ENCODE measurements around the gene PROKR1. TPM values are rescaled to one million over a fixed set of nuclear protein-coding genes. Genes with fewer than 3 reads are reported as not detected.

Gene PROKR1
- total and polyA plus RNA-seq, 2 experiments from 2014 or later, result 0.11 TPM; not detected in 1

DNA sequence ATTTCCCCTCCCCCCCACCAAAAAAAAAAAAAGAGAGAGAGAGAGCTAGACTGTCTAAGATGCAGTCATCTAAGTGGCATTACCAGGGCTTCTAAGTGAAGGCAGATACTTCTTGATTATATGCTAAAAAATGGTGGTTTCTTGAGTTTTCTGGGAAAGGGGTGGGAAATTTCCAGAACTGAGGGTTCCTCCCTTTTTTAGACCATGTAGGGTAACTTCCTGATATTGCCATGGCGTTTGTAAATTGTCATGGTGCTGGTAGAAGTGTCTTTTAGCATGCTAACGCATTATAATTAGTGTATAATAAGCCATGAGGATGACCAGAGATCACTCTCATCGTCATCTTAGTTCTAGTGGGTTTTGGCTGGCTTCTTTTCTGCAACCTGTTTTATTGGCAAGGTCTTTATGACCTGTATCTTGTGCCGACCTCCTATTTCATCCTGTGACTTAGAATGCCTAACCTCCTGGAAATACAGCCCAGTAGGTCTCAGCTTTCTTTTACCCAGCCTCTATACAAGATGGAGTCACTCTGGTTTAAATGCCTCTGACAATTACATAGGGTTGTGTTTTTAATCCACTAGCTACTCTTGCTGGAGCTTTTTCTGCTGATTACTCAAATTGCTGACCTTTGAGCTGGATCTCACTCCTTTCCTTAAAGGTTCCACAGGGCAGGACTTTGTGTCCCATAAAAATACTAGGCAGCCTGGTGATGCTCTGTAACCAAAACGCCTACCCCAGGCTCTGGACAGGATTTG lies 30.4 kb upstream of the PROKR1 start:
- H4K20me1 ChIP-seq (ENCODE audit: insufficient read depth), result no peaks in the 10 kb centered on the region
- in situ Hi-C loops (cut with MboI), result no loop called here
- H3K9me3 ChIP-seq (ENCODE audit: low read depth), result no peaks in the 10 kb centered on the region
- H3K4me2 ChIP-seq (ENCODE audit: unreplicated experiment), result no peak overlapping the region
- H3K4me1 ChIP-seq (ENCODE audit: insufficient read depth), result no peaks in the 10 kb centered on the region
- no peak overlapping the region for H2AFZ ChIP-seq
- H3F3A ChIP-seq (ENCODE audit: insufficient read depth), result no peaks in the 10 kb centered on the region
- 33 to 42% methylated on average over 5 of the region's 5 CpGs for WGBS, 2 experiments (ENCODE audit: low coverage in 1 of 2, low lambda C conversion rate in 2 of 2, missing lambda C conversion rate in 2 of 2)
- H3K9me2 ChIP-seq (ENCODE audit: insufficient read depth), result no peaks in the 10 kb centered on the region
- H3K9ac ChIP-seq, result no peak overlapping the region
- H3K27ac ChIP-seq, result no peak overlapping the region
- no peaks in the 10 kb centered on the region for H3K27me3 ChIP-seq (replicated peaks; ENCODE audit: insufficient read depth)
- H3K79me2 ChIP-seq (ENCODE audit: insufficient read depth), result no peaks in the 10 kb centered on the region
- H3K4me3 ChIP-seq, result no peak overlapping the region
- no peaks in the 10 kb centered on the region for H3K36me3 ChIP-seq (ENCODE audit: low read depth)
- TF ChIP-seq EZH2 (IDR thresholded peaks at IDR 0.05; ENCODE audit: insufficient read depth, poor library complexity, severe bottlenecking) (no peak), EZH2phosphoT487 (IDR thresholded peaks at IDR 0.05; ENCODE audit: insufficient read depth, low read depth) (no peak)
- no peak for DNase-seq

DNA sequence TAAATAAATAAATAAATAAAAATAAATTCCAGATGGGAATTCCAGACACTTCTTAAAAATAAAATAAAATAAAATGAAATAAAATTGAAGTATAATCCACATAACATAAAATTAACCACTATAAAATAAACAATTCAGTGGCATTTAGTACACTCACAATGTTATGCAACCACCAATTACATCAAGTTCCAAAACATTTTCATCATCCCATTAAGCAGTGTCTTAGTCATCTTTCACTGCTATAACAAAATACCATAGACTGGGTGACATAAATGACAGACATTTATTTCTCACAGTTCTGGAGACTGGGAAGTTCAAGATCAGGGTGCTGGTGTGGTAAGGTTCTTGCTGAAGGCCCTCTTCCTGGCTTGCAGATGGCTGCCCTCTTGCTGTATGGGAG lies 22.6 kb upstream of the PROKR1 start:
- Histone ChIP-seq H3K27me3 (replicated peaks; ENCODE audit: insufficient read depth) (no peaks in the 10 kb centered on the region), H3K4me3 (no peak overlapping the region), H3F3A (ENCODE audit: insufficient read depth) (no peaks in the 10 kb centered on the region), H3K27ac (no peak overlapping the region), H4K20me1 (ENCODE audit: insufficient read depth) (no peaks in the 10 kb centered on the region), H2AFZ (no peak overlapping the region), H3K9me3 (ENCODE audit: low read depth) (no peaks in the 10 kb centered on the region), H3K9ac (no peak overlapping the region), H3K79me2 (ENCODE audit: insufficient read depth) (no peaks in the 10 kb centered on the region), H3K4me2 (ENCODE audit: unreplicated experiment) (no peak overlapping the region), H3K36me3 (ENCODE audit: low read depth) (no peaks in the 10 kb centered on the region), H3K4me1 (ENCODE audit: insufficient read depth) (no peaks in the 10 kb centered on the region), H3K9me2 (ENCODE audit: insufficient read depth) (no peaks in the 10 kb centered on the region)
- in situ Hi-C loops (cut with MboI), result no loop called here
- peak; percentile 7 for DNase-seq
- TF ChIP-seq EZH2 (IDR thresholded peaks at IDR 0.05; ENCODE audit: insufficient read depth, poor library complexity, severe bottlenecking) (no peak), EZH2phosphoT487 (IDR thresholded peaks at IDR 0.05; ENCODE audit: insufficient read depth, low read depth) (no peak)

DNA sequence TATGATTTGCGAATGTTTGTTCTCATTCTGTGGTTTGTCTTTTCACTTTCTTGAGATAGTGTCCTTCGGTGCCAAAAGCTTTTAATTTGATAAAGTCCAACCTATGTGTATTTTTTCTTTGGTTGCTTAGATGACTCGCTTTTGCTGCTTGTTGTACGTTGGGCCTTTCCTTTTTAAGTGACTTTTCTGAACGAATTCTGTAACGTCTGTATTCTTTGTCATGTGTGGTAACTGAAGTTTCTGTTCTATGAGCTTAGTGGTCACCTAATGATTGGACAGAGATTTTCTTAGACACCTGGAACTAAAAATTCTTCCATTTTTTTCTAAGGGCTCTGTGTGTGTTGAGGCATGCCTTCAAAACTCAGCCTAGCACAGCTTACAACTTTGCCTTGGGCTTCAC lies 19.6 kb upstream of the PROKR1 start:
- no peaks in the 10 kb centered on the region for H3F3A ChIP-seq (ENCODE audit: insufficient read depth)
- no peak overlapping the region for H3K4me3 ChIP-seq
- H3K4me1 ChIP-seq (ENCODE audit: insufficient read depth), result no peaks in the 10 kb centered on the region
- no peaks in the 10 kb centered on the region for H3K9me3 ChIP-seq (ENCODE audit: low read depth)
- no peak overlapping the region for H3K27ac ChIP-seq
- H4K20me1 ChIP-seq (ENCODE audit: insufficient read depth), result no peaks in the 10 kb centered on the region
- H3K9me2 ChIP-seq (ENCODE audit: insufficient read depth), result no peaks in the 10 kb centered on the region
- WGBS, 2 experiments (ENCODE audit: low coverage in 1 of 2, low lambda C conversion rate in 2 of 2, missing lambda C conversion rate in 2 of 2), result 52 to 61% methylated on average over 6 of the region's 6 CpGs
- H3K36me3 ChIP-seq (ENCODE audit: low read depth), result no peaks in the 10 kb centered on the region
- no peaks in the 10 kb centered on the region; the same call in 1 of the 2 replicates for H3K27me3 ChIP-seq (replicated peaks; ENCODE audit: insufficient read depth)
- TF ChIP-seq EZH2phosphoT487 (IDR thresholded peaks at IDR 0.05; ENCODE audit: insufficient read depth, low read depth) (no peak), EZH2 (IDR thresholded peaks at IDR 0.05; ENCODE audit: insufficient read depth, poor library complexity, severe bottlenecking) (no peak)
- no peak overlapping the region for H3K4me2 ChIP-seq (ENCODE audit: unreplicated experiment)
- no peak overlapping the region for H3K9ac ChIP-seq
- H3K79me2 ChIP-seq (ENCODE audit: insufficient read depth), result no peaks in the 10 kb centered on the region
- in situ Hi-C loops (cut with MboI), result no loop called here
- no peak for DNase-seq
- H2AFZ ChIP-seq, result no peak overlapping the region

DNA sequence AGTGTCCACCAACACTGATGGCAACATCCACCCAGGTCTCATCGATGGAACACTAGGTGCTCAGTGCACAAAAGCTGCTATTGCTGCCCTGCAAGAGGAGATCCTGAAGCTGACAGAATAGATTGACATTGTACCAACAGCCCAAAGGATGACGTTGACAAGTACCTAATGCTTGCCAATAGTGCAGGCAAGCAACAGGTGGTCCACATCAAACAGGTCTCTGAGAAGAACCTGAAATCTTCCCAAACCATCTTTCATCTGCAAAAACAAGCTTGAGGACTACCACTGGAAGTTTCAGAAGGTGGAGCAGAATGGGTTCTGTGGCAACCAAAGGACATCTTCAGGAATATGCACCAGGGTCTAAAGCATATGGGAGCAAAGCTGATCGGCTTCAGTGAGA lies 15.8 kb upstream of the PROKR1 start:
- H3K9me3 ChIP-seq (ENCODE audit: low read depth), result no peaks in the 10 kb centered on the region

More for the DNA sequence above, 15.8 kb upstream of the PROKR1 start:
- H3F3A ChIP-seq (ENCODE audit: insufficient read depth), result no peaks in the 10 kb centered on the region
- no peak overlapping the region for H2AFZ ChIP-seq
- no peaks in the 10 kb centered on the region for H3K4me1 ChIP-seq (ENCODE audit: insufficient read depth)
- H4K20me1 ChIP-seq (ENCODE audit: insufficient read depth), result no peaks in the 10 kb centered on the region
- TF ChIP-seq EZH2phosphoT487 (IDR thresholded peaks at IDR 0.05; ENCODE audit: insufficient read depth, low read depth) (no peak), EZH2 (IDR thresholded peaks at IDR 0.05; ENCODE audit: insufficient read depth, poor library complexity, severe bottlenecking) (no peak)
- H3K4me3 ChIP-seq, result no peak overlapping the region
- H3K27me3 ChIP-seq (replicated peaks; ENCODE audit: insufficient read depth), result no peaks in the 10 kb centered on the region; the same call in none of the 2 replicates
- WGBS, 2 experiments (ENCODE audit: low coverage in 1 of 2, low lambda C conversion rate in 2 of 2, missing lambda C conversion rate in 2 of 2), result 50 to 60% methylated on average over 3 of the region's 3 CpGs
- H3K9me2 ChIP-seq (ENCODE audit: insufficient read depth), result no peaks in the 10 kb centered on the region
- no peaks in the 10 kb centered on the region for H3K36me3 ChIP-seq (ENCODE audit: low read depth)
- in situ Hi-C loops (cut with MboI), result no loop called here
- no peak overlapping the region for H3K9ac ChIP-seq
- no peak overlapping the region for H3K27ac ChIP-seq
- H3K79me2 ChIP-seq (ENCODE audit: insufficient read depth), result no peaks in the 10 kb centered on the region
- H3K4me2 ChIP-seq (ENCODE audit: unreplicated experiment), result no peak overlapping the region
- no peak for DNase-seq

Measured in GM23248 (cell line).